ENCODE results near the gene IFNLR1.

The IFNLR1 gene

GRCh38 chr1:24186993-24187790, at the start of gene IFNLR1:
TSS of gene IFNLR1 (minus strand) at chr1:24187289. CDS start at chr1:24187248, 41 bp downstream.
- TF ChIP-seq CTCF (conservative IDR thresholded peaks at IDR 0.05; ENCODE audit: low read depth, low read length), result no peak
- peak within 1 kb of the TSS; percentile 70 for H3K4me3 ChIP-seq (ENCODE audit: low read length)
- no peak for DNase-seq (ENCODE audit: low read depth)

DNA sequence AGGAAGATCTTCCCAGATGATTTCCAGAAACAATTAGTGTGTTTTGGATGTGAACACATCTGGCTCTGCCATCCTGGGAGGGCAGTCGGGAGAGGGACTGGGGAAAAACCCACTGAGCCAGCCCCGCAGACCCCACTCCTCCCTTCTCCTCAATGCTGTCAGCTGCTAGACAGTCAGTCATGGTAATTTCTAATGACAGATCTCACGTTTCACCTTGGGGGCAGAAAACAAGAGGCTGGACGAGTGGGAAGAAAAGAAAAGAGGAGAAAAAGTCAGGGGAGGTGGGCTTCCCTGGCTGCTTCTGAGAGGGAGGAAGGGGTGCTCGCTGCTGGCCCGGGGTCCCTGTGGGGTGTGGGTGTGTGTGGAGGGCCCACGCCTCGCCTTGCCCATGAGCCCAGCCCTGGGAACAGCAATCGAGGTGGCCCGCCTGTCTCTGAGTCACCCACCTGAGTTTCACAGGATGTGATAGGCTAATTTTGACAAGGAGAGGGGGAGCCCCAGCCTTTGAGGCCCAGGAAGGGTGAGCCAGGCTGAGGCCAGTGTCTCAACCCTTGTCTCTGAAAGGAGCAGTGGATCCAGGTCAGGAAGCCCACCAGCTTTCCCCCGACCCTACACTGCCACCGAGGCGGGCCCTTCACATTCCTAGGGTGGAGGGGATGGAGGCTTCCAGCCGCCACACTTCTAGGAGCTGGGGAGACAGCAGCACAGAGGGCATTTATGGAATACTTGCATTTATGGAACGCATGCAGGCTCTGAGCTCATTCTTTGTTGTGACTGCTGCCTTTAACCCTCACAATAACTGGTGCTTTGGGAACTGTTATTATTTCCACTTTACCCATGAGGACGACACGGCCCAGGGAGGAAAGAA, 49.1 kb upstream of the IFNLR1 start:
- no peak for TF ChIP-seq CTCF (conservative IDR thresholded peaks at IDR 0.05; ENCODE audit: low read depth, low read length)
- no peak for DNase-seq (ENCODE audit: low read depth)
- no peak overlapping the region for H3K4me3 ChIP-seq (ENCODE audit: low read length)

GRCh38 chr1:24233684-24234600, 46.9 kb upstream of the IFNLR1 start:
- H3K4me3 ChIP-seq (ENCODE audit: low read length), result no peak overlapping the region
- TF ChIP-seq CTCF (conservative IDR thresholded peaks at IDR 0.05; ENCODE audit: low read depth, low read length), result no peak
- DNase-seq (ENCODE audit: low read depth), result no peak

- no peak for TF ChIP-seq CTCF (conservative IDR thresholded peaks at IDR 0.05; ENCODE audit: low read depth, low read length)
- no peak for DNase-seq (ENCODE audit: low read depth)
- H3K4me3 ChIP-seq (ENCODE audit: low read length), result no peak overlapping the region
These were observed 44.6 kb upstream of the IFNLR1 start for GRCh38 chr1:24231701-24232100.

GRCh38 chr1:24228311-24228710, 41.2 kb upstream of the IFNLR1 start:
- no peak for DNase-seq (ENCODE audit: low read depth)
- no peak overlapping the region for H3K4me3 ChIP-seq (ENCODE audit: low read length)
- no peak for TF ChIP-seq CTCF (conservative IDR thresholded peaks at IDR 0.05; ENCODE audit: low read depth, low read length)

DNA sequence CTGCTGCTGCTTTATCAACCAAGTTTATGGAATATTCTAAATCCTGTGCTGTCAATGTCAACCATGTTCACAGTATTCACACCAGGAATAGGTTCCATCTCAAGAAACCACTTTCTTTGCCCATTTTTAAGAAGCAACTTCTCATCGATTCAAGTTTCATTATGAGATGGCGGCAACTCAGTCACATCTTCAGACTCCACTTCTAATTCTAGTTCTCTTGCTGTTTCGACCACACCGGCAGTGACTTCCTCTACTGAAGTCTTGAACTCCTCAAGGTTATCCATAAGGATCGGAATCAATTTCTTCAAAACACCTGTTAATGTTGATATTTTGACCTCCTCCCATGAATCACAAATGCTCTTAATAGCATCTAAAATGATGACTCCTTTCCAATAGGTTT, 39.7 kb upstream of the IFNLR1 start:
- TF ChIP-seq CTCF (conservative IDR thresholded peaks at IDR 0.05; ENCODE audit: low read depth, low read length), result no peak
- no peak for DNase-seq (ENCODE audit: low read depth)
- no peak overlapping the region for H3K4me3 ChIP-seq (ENCODE audit: low read length)

Data from retinal pigment epithelial cell (primary cell).